Globus pallidus (tissue), 1 donor: ENCODE data around the gene TCP11L2.
"Not testable (repeated sequence)": the region's sequence is repeated elsewhere in the genome, so short reads cannot be mapped to it uniquely, and the experiment has no call there.

Experiments used
- DNase-seq: peaks from one replicate; pipeline ENCODE4 v3.0.0-alpha.2; 2015; ENCODE audit warnings: low spot score

The TCP11L2 gene

DNA sequence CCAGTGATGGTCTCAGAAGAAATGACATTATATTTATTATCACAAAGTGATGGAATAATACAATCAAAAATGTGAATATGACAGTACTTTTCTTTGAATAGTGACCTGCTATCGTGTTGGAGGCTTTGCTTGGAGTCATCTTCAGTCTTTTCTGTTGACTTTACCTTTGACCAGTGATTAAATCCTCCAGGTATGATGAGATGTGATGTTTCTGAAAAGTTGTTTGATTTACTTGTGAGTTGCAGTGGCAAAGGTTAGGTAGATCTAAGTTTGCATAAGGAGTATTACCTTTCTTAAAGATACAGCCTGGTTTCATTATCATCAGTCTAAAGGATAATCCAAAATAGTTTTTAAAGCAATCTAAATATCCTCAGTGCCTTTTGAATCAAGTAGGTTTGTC is 4.6 kb downstream of the TCP11L2 start:
- DNase-seq, result no peak

DNA sequence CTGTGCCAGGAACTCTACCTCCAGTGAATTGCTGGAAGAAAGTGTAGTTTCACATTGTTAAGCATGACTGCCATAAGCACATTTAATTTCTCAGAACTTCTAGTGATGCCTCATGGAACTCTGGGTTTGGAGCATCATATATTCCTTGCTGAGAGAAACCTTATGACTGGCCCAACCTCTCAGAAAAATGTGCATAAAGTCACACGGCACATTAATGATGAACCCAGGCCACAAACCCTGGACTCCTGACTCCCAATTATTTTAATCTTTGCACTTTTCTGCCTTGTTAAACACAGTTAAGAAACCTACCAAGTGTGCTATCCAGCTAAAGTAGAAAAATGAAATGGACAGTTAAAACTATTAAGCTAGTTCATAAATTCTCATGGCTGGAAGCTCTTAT is 5.6 kb downstream of the TCP11L2 start:
- DNase-seq, result no peak

GRCh38 chr12:106308611-106309010 is 6.1 kb downstream of the TCP11L2 start:
- no peak for DNase-seq

DNA sequence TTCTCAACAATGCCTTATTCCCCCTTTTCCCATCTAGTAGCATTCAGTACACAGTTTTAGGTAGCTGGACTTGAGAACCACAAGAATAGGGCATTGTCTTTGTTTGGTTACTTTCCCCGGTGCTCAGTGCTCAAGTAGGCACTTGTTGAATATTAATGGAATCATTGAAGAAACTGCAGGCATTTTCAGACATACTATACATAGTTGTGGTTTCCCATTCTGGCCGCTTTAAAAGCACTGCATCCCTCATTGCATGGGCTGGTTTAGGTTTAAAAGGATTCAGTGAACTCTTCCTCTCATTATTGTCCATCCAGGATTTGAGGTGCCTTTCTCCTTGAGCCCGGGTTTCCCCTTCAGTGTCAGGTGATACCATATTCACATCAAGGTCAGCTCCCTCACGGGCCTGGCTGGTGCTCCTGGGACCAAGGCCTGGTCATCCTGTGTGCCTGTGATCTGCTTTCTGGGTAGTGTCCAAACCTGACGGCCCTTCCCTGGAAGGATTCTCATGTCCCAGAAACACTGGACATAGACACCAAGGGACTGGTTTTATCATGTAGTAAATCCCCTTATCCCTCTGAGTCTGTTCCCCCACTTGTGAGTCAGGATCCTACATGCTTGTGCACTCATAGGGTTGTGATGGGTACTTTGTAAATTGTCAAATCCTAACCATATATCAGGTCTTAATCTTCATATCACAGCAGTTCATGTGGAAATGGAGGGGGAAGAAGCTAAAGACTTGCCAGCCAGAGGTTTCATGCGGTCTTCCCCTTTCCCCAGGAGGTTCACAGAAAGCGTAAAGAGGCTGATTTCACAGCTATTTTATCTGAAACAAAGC is 7.4 kb downstream of the TCP11L2 start:
- DNase-seq, result no peak

DNA sequence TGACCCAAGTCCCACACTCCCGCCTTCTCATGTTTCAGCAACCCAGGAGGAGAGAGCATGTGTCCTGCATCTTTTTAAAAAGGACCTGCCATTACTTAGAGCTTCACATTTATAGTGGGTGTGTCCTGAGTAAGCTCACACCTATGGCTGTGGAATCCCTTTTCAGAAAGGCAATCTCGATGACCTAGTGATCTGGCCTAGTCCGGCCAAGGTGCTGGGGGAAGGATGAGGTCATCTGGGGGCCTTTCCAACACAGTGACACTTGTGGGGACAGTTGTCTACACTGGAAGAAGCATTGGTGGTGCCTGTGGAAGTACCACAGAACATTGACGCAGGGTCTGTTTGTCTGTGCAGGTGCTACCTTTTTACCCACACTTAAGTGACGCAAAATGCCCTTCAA is 8.2 kb downstream of the TCP11L2 start:
- DNase-seq, result no peak

GRCh38 chr12:106311139-106311538 is 8.6 kb downstream of the TCP11L2 start:
- no peak for DNase-seq

DNA sequence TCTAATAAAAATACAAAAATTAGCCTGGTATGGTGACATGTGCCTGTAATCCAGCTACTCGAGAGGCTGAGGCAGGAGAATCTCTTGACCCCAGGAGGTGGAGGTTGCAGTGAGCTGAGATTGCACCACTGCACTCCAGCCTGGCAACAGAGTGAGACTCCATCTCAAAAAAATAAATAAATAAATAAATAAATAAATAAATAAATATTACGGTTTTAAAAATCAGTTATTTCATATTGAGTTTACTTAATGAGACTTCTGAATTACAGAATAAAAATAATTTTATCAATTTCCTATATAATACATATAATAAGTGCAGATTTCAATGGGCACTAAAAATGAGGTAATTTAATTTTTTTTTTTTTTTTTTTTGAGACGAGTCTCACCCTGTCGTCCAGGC is 10.9 kb downstream of the TCP11L2 start:
- DNase-seq, result not testable (repeated sequence)

DNA sequence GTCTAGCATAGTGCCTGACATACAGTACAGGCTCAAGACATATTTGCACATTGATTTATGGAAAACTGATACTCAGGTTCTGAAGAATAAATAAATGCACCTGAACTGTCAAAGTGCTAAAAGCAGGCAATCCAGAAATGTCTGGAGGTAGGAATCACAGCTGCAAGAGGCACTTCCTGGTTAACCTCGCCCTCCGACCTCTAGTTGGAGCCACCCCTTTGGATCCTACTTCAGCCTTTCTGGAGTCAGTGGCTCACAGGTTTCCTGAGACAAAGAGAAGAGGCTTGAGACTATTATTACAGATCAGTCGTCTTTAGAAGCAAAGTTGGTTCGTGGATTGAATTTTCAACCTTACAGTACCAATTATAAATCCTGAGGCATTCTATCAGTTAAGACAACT is 13.0 kb downstream of the TCP11L2 start:
- no peak for DNase-seq

DNA sequence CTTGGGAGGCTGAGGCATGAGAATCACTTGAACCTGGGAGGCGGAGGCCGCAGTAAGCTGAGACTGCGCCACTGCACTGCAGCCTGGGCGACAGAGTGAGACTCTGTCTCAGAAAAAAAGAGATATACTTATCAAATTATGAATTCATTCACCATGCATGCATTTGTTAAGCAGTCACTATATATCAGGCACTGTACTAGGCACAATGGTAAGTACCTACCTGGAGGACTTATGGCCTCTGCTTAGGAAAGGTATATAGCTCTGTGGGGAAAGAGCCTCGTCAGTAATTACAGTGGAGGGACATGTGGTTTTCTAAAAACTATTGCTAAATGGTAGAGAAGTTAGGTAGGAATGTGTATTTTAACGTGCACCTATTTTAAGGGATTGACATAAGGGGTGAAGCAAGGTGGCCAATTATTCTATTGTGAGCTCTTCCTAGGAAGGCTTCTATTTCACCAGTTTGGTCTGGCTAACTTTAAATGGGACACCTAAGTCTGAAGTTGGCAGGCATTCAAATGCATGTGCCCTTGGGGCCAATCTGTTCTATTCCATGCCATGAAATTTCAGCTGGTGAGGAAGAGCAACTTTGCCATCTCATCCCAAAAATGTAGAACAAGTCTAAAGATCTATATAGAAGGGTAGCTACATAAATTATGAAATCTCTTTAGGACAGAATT is 15.0 kb downstream of the TCP11L2 start:
- no peak for DNase-seq

DNA sequence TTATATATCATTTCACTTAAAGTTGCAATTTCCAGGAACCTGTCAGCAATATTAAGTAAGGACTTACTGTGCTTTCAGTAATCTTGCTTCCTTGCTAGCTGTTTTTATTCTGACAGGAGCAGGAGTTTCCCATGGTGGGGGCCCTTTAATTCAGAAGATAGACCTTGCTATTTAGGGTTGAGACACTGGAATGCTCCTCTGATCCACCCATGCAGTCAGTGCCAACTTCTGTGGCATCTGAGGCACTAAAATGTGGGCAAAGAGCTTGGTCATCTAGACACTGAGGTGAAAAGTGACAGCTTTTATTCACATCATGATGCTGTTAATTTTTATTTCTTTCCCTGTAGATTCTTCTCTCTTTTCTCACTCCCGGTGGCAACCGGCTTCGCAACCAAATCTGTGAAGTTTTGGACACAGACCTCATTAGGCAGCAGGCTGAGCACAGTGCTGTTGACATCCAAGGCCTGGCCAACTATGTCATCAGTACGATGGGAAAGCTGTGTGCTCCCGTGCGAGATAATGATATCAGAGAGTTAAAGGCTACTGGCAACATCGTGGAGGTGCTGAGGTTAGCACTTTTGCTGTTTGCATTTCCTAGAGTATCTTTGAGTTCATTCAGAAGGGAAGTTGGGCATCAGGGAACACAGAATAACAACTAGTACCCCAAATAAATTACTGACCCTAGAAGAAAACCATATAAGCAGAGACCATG is 18.8 kb downstream of the TCP11L2 start:
- no peak for DNase-seq

DNA sequence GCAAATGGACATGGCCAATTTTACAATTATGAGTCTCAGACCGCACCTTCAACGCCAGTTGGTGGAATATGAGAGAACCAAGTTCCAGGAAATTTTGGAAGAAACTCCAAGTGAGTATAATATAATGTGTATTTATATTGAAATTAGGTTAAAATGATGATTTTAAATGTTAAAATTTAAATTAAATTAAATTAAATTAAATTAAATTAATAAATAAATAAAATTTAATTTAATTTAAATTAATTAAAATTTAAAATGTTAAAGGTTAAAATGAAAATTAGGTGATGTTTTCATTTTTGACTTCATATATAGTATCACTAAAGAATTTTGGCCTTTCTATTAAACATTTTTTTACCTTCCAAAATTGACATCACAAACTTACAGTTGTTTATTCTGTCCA is 21.0 kb downstream of the TCP11L2 start:
- DNase-seq, result no peak

DNA sequence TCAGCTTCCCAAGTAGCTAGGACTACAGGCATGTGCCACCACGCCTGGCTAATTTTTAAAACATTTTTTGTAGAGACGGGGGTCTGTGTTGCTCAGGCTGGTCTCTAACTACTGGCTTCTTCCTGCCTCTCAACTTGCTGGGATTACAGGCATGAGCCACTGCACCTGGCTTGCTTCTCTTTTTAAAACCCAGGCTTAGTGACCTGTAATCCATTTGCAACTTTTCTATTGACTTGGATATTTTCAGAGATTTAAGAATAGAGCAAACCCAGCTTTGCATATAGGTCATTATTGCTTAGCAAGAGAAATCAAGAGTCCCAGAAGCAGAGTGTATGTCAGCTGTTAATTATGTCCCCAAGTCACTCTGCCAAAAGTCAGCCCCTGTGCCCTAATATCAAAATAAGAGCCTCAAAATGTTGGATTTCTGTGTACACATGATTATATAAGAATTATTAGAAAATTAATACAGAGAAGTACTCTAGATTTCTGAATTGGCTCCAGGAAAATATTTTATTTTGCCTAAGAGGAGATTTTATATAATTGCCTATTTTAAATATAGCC is 24.9 kb downstream of the TCP11L2 start:
- DNase-seq, result no peak

- no peak for DNase-seq
Measured at GRCh38 chr12:106328735-106329134, 26.2 kb downstream of the TCP11L2 start.

DNA sequence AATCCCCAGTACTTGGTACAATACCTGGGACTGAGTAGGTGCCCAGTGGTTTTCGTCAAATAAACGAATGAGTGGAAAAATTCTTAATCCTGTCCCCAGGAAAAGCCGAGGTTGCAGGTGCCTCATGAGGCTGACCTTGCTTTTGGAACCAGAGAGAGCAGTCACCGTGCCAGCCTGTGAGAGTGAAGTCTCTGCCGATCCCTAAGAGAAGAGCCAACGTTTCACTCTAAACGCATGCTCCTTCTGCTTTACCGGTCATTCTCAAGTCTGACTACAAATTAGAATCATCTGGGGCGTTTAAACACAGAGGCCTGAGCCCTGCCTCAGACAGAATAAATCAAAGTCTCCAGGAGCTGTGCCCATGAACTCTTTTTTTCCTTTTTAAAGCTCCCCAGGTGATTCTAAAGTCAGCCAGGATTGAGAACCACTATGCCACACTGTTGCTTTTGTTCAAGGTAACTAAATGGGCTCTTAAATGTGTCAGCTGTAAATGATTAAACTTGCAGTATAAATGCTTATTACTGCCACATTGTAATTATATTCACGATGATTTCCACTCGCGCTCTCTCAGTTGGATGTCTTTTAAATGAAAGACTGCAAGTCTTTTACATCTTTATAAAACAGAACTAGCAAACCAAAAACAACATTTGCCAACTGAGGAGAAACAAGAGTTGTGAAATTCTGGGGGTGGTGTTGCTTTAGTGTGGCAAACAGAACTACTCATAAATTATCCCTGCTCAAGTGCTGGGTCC is 26.9 kb downstream of the TCP11L2 start:
- DNase-seq, result no peak

DNA sequence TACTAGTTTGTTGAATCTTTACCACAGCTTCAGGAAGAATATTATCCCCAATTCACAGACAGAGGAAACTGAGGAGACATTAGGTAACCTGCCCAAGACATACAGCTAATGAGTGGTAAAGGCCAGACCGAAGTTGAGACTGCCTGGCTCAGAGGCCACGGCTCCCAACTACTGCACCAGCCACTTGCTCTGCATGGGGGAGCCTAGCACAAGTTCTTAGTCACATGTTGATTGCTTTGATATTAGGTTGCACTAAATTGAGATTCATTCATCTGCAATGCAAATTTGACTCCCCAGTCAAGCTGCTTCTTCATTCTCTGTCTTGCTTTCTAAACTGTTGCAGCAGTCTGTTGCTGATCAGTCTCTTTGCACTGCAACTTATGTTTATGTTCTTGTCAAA is 29.1 kb downstream of the TCP11L2 start:
- DNase-seq, result no peak

- no peak for DNase-seq
Measured at GRCh38 chr12:106332536-106332935, 30.0 kb downstream of the TCP11L2 start.

GRCh38 chr12:106333010-106333409 is 30.5 kb downstream of the TCP11L2 start:
- DNase-seq, result no peak

DNA sequence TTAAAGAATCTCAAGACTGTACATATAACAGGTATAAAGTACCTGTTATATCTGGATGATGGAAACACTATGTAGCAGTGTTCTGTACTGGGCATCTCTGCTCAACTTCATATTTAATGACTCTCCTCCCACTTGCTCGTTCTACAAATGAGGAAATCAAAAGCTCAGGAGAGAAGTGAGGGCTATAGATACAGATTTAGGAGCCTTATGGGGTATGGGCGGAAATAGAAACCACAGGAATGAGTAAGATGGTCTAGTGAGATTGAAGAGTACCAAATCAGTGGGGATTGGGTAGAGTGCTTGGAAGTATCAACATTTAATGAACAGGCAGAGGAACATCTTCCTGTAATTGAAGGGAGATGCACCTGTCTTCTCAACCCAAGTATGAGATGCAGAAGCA is 31.2 kb downstream of the TCP11L2 start:
- DNase-seq, result no peak

GRCh38 chr12:106341086-106341877 is 38.7 kb downstream of the TCP11L2 start:
- DNase-seq, result no peak

DNA sequence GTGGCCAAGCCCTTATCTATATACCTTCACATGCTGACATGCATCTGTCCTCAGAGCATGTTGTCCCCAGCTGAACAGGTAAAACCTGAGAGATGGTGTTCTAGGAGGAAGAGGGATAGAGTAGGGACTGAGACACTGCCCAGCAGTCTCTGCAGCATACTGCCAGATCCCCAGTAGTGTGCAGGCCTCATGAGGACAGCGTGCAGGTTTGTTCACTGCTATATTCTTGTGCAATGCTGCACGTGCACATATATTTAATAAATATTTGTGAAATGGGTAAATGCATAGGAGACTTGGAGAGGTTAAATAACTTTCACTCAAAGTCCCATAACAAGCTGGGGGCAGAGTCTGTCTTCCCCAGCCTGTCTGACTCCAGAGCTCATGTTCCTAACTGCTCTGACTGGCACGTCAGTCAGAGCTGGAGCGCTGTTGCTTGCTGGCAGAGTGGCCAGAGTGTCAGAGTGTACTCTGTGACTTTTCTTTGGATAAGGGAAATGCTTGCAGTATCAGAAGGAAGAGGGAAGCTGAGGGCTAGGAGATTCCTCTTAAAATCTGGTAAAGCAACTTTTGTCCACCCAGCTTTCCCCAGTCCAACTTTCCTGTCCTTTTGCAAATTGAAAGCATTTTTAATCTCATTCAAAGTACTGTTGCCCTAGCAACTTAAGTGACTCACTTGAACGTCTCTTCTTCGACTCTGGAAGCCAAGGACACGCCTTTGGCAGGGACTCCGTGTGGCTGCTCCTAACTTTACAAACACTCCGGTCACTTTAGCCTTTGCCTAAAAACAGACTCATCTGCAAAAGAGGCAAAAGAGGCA is 40.1 kb downstream of the TCP11L2 start:
- DNase-seq, result peak; percentile 13
